Fibroblast of upper back skin (primary cell): ENCODE results near the gene FAM90A26.
"Not testable (repeated sequence)": the region's sequence is repeated elsewhere in the genome, so short reads cannot be mapped to it uniquely, and the experiment has no call there.

ENCODE experiments used
- DNase-seq: peaks from one replicate; pipeline ENCODE4 v3.0.0-alpha.2; 2013

Gene FAM90A26

GRCh38 chr4:9165990-9166389 lies 4.2 kb upstream of the FAM90A26 start:
- DNase-seq = not testable (repeated sequence)

- not testable (repeated sequence) for DNase-seq
These were observed 40.1 kb downstream of the FAM90A26 start, which contains the start of gene USP17L10 for GRCh38 chr4:9210357-9210756. Gene USP17L10, plus strand, starts transcription at chr4:9210657. Its CDS starts 0 bp downstream, at chr4:9210657.

- not testable (repeated sequence) for DNase-seq
These were observed 44.5 kb downstream of the FAM90A26 start for GRCh38 chr4:9214701-9215100.

- DNase-seq = not testable (repeated sequence)
These were observed 44.9 kb downstream of the FAM90A26 start, which contains the start of gene USP17L11 for GRCh38 chr4:9215105-9215504. Gene USP17L11, plus strand, starts transcription at chr4:9215405. Its CDS starts 0 bp downstream, at chr4:9215405.

- DNase-seq = not testable (repeated sequence)
These were observed 49.6 kb downstream of the FAM90A26 start, which contains the start of gene USP17L12 for GRCh38 chr4:9219852-9220251. Gene USP17L12, plus strand, starts transcription at chr4:9220152. Its CDS starts 0 bp downstream, at chr4:9220152.

- DNase-seq = not testable (repeated sequence)
These were observed 54.4 kb downstream of the FAM90A26 start, which contains the start of gene USP17L13 for GRCh38 chr4:9224596-9224995. Gene USP17L13, plus strand, starts transcription at chr4:9224896. Its CDS starts 0 bp downstream, at chr4:9224896.
